A673 (cell line): ENCODE results near the gene CCSER1.

Experiments
- CTCF ChIP-seq: fragments of 300-800, 200-600 bp; sonication (generic); conservative IDR thresholded peaks from 2 replicates; pipeline ENCODE4 v1.5.1; 2017; ENCODE audit warnings: low read depth, mild to moderate bottlenecking, antibody characterized with exemption, low read length, moderate library complexity, mixed read lengths
- EZH2 ChIP-seq: fragments of 200-600 bp; sonication (generic); IDR thresholded peaks from 2 replicates; pipeline ENCODE4 v1.6.1; 2017; ENCODE audit warnings: borderline replicate concordance, low read depth, mild to moderate bottlenecking, mixed read lengths, antibody characterized with exemption, low read length; ENCODE audit not compliant: poor library complexity, severe bottlenecking

DNA sequence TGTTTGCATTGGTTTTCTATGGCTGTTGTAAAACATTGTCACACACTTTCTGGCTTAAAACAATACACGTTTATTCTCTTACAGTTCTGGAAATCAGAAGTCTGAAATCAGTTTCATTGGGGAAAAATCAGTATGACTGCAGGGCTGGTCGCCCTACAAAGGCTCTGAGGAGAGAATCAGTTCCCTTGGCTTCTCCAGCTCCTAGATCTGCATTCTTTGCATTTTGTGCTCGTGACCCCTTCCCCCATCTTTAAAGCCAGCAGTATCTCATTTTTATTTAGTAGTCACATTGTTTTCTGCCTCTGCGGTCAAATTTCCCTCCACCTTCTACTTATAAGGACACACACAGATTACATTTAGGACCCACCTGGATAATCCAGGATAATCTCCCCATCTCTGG lies 1326.9 kb downstream of the CCSER1 start:
- TF ChIP-seq CTCF (no peak), EZH2 (no peak)
